K562 (cell line): ENCODE measurements around the gene THRSP. TPM values are rescaled to one million over a fixed set of nuclear protein-coding genes. Genes with fewer than 3 reads are reported as not detected.
A peak's percentile ranks its signal among the peaks of the same experiment; 100 is the strongest.

ENCODE experiments used
- ASH1L ChIP-seq: fragments of 450-650 bp; IDR thresholded peaks from 2 replicates; pipeline ENCODE4 v1.6.1; 2018; ENCODE audit warnings: borderline replicate concordance, mild to moderate bottlenecking, low read depth; ENCODE audit not compliant: partially characterized antibody
- BCL6 ChIP-seq: fragments of 250-450 bp; sonication (Bioruptor Pico); IDR thresholded peaks from 2 replicates; pipeline ENCODE4 v1.4.0; 2020
- CBX1 ChIP-seq: sonication (generic); IDR thresholded peaks from 2 replicates; pipeline ENCODE4 v1.6.1; 2016; ENCODE audit warnings: antibody characterized with exemption, low read depth, mild to moderate bottlenecking
- EZH2 ChIP-seq: IDR thresholded peaks from 2 replicates; pipeline ENCODE4 v1.6.1; 2012; ENCODE audit warnings: low read depth, mild to moderate bottlenecking, inconsistent platforms, low read length, borderline replicate concordance
- GTF2F1 ChIP-seq: IDR thresholded peaks from 2 replicates; pipeline ENCODE4 v1.6.1; 2011; ENCODE audit warnings: low read depth, low read length, improper control_type of control experiment
- KDM2B ChIP-seq: fragments of 250-450 bp; sonication (Bioruptor Pico); IDR thresholded peaks from 2 replicates; pipeline ENCODE4 v1.8.0; 2021; ENCODE audit warnings: mild to moderate bottlenecking, moderate library complexity
- MTA3 ChIP-seq: fragments of 450-650 bp; formaldehyde crosslinking; IDR thresholded peaks from 2 replicates; pipeline ENCODE4 v1.6.1; 2017; ENCODE audit warnings: mild to moderate bottlenecking, borderline replicate concordance
- NFRKB ChIP-seq: fragments of 450-650 bp; IDR thresholded peaks from 2 replicates; pipeline ENCODE4 v1.6.1; 2016; ENCODE audit warnings: low read depth
- POLR2B ChIP-seq: fragments of 450-650 bp; IDR thresholded peaks from 2 replicates; pipeline ENCODE4 v1.6.1; 2018; ENCODE audit warnings: low read depth; ENCODE audit not compliant: partially characterized antibody
- RBFOX2 ChIP-seq: fragments of 200-400 bp; formaldehyde crosslinking; IDR thresholded peaks from 2 replicates; pipeline ENCODE4 v1.6.1; 2017; ENCODE audit warnings: low read depth, mild to moderate bottlenecking, low read length, moderate library complexity
- SPI1 ChIP-seq: IDR thresholded peaks from 2 replicates; pipeline ENCODE4 v1.6.1; 2011; ENCODE audit warnings: low read depth, low read length, control low read depth, borderline replicate concordance
- SRSF7 ChIP-seq: fragments of 200-400 bp; formaldehyde crosslinking; optimal IDR thresholded peaks from 2 replicates; pipeline ENCODE3; 2017; ENCODE audit warnings: mild to moderate bottlenecking, low read depth, low read length
- TGIF2 ChIP-seq: sonication (generic); formaldehyde crosslinking; IDR thresholded peaks from 2 replicates; pipeline ENCODE4 v1.8.1; 2022; ENCODE audit warnings: mild to moderate bottlenecking, missing genetic modification reagents, moderate library complexity
- ZFP30 ChIP-seq: fragments of 250-450 bp; sonication (Bioruptor Pico); IDR thresholded peaks from 2 replicates; pipeline ENCODE4 v1.8.0; 2022; ENCODE audit warnings: moderate library complexity, mild to moderate bottlenecking, inconsistent platforms, borderline replicate concordance
- ZNF212 ChIP-seq: fragments of 450-650 bp; formaldehyde crosslinking; IDR thresholded peaks from 2 replicates; pipeline ENCODE4 v1.4.0; 2020; ENCODE audit warnings: mild to moderate bottlenecking
- ZNF436 ChIP-seq: fragments of 250-450, 450-650 bp; sonication (Bioruptor Pico); formaldehyde crosslinking; IDR thresholded peaks from 2 replicates; pipeline ENCODE4 v1.7.0; 2020; ENCODE audit warnings: mild to moderate bottlenecking
- ZNF444 ChIP-seq: fragments of 250-450 bp; sonication (Bioruptor Pico); IDR thresholded peaks from 2 replicates; pipeline ENCODE4 v1.4.0; 2020; ENCODE audit warnings: mild to moderate bottlenecking, moderate library complexity
- ZNF707 ChIP-seq: fragments of 250-450 bp; sonication (Bioruptor Pico); conservative IDR thresholded peaks from 2 replicates; pipeline ENCODE4 v1.8.0; 2022; ENCODE audit warnings: inconsistent platforms, mild to moderate bottlenecking, moderate library complexity
- polyA plus RNA-seq, 8 experiments: library from polyadenylated mRNA; depleted of rRNA in 4 of 8; stranded (reverse) in 5 of 8; unstranded in 3 of 8; fragments of >200 nt; fragmentation: Nextera tagmentation in 2 of 8; fragmentation: Illumina TruSeq in 1 of 8; extraction: Ambion mirVana in 2 of 8; extraction: Trizol in 1 of 8; gene quantifications; 2 replicates each; pipeline versions ENCODE4 v1.2.1 to v1.2.3, GENCODE V29; 2011 to 2014; ENCODE audit warnings: inconsistent platforms in 1 of 8, missing spikeins in 1 of 8
- total RNA-seq, 7 experiments: library from RNA; depleted of rRNA in 6 of 7; stranded (reverse); fragments of >200 nt in 6 of 7; fragmentation: Illumina TruSeq in 2 of 7; extraction: Trizol in 2 of 7; gene quantifications; 2 replicates each; pipeline versions ENCODE4 v1.2.1 to v1.2.3, GENCODE V29; 2011 to 2021; ENCODE audit warnings: low replicate concordance in 1 of 7
- TF ChIP-seq, protein P1 (sequence below): IDR thresholded peaks from 2 replicates; pipeline ENCODE4 v1.6.1; 2012; ENCODE audit warnings: low read depth, low read length, improper control_type of control experiment, borderline replicate concordance
- TF ChIP-seq, protein P2 (sequence below): IDR thresholded peaks from 2 replicates; pipeline ENCODE4 v1.6.1; 2014; ENCODE audit warnings: antibody characterized with exemption
- TF ChIP-seq, protein P3 (sequence below): sonication (generic); formaldehyde crosslinking; IDR thresholded peaks from 2 replicates; pipeline ENCODE4 v1.8.1; 2022; ENCODE audit warnings: missing genetic modification reagents

The THRSP gene
- total and polyA plus RNA-seq, 9 of the 15 experiments (the other 6 are each of a cell fraction or from before 2014, with no cell fraction given): 0.23 to 0.56 (median 0.31) TPM; not detected in 2

DNA sequence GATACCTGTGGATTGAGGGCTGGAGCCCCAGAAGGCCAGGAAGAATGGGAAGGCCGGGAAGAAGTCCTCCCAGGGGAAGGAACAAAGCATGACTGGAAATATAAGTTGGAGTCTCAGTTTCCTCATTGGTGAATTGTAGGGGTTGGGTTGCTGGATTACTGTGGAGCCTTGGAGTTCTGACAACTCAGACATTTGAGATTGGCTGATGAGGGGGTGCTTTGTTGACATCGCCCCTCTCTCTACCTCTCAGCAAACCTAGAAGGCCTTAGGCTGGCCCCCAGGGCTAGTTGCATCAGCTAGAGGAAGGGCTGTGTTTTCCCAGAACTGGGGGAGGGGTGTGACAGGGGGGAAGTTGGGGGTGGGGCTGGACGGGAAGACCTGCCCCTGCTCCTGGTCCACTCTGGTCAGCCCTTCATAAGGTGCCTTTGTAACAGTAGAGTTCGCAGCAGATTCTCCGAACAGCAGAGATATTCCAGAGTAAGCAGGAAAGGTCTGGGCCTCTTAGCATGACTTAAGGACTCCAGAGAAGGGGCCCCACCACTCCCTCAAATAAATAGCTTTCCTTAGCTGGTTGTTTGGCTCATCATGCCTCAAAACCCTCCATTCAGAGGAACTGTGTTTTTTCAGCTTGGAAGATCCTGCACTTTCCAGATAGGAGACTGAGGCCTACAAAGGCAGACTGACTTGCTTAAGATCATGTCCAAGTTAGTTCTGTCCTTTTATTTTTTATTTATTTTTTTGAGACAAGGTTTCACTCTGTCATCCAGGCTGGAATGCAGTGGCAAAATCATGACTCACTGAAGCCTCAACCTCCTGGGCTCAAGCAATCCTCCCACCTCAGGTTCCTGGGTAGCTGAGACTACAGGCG lies 12.5 kb upstream of the THRSP start (continued):
- TF ChIP-seq ZNF707 (no peak), RBFOX2 (0 out of 2 replicates have a peak, but pooled peaks have one; percentile 48), NFRKB (peak; percentile 98), SRSF7 (no peak), CBX1 (no peak), KDM2B (no peak), EZH2 (no peak), ZNF444 (CRISPR knock-in tag) (no peak), POLR2B (peak; percentile 66), SPI1 (peak; percentile 56; the same call in 1 of the 2 replicates), ZNF436 (no peak), ASH1L (no peak), TGIF2 (CRISPR knock-in tag) (no peak), MTA3 (no peak), ZNF212 (no peak), ZFP30 (no peak), GTF2F1 (no peak), BCL6 (CRISPR knock-in tag) (no peak)
- TF ChIP-seq, protein P1, sequence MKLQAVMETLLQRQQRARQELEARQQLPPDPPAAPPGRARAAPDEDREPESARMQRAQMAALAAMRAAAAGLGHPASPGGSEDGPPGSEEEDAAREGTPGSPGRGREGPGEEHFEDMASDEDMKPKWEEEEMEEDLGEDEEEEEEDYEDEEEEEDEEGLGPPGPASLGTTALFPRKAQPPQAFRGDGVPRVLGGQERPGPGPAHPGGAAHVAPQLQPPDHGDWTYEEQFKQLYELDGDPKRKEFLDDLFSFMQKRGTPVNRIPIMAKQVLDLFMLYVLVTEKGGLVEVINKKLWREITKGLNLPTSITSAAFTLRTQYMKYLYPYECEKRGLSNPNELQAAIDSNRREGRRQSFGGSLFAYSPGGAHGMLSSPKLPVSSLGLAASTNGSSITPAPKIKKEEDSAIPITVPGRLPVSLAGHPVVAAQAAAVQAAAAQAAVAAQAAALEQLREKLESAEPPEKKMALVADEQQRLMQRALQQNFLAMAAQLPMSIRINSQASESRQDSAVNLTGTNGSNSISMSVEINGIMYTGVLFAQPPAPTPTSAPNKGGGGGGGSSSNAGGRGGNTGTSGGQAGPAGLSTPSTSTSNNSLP: peak; percentile 8; the same call in 1 of the 2 replicates
- TF ChIP-seq, protein P2, sequence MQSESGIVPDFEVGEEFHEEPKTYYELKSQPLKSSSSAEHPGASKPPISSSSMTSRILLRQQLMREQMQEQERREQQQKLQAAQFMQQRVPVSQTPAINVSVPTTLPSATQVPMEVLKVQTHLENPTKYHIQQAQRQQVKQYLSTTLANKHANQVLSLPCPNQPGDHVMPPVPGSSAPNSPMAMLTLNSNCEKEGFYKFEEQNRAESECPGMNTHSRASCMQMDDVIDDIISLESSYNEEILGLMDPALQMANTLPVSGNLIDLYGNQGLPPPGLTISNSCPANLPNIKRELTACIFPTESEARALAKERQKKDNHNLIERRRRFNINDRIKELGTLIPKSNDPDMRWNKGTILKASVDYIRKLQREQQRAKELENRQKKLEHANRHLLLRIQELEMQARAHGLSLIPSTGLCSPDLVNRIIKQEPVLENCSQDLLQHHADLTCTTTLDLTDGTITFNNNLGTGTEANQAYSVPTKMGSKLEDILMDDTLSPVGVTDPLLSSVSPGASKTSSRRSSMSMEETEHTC: no peak
- TF ChIP-seq, protein P3, sequence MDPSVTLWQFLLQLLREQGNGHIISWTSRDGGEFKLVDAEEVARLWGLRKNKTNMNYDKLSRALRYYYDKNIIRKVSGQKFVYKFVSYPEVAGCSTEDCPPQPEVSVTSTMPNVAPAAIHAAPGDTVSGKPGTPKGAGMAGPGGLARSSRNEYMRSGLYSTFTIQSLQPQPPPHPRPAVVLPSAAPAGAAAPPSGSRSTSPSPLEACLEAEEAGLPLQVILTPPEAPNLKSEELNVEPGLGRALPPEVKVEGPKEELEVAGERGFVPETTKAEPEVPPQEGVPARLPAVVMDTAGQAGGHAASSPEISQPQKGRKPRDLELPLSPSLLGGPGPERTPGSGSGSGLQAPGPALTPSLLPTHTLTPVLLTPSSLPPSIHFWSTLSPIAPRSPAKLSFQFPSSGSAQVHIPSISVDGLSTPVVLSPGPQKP (CRISPR knock-in tag): no peak
